Coronary artery (tissue), 2 donors: ENCODE results near the gene WDR72.
"Not testable (repeated sequence)": the region's sequence is repeated elsewhere in the genome, so short reads cannot be mapped to it uniquely, and the experiment has no call there.

Experiments used
- DNase-seq: peaks from one replicate; pipeline ENCODE4 v3.0.0-alpha.2; 2017; ENCODE audit warnings: low spot score
- H3K27ac ChIP-seq, 2 donors: fragments of 200-600 bp; sonication (generic); one replicate each; pipeline ENCODE4 v1.5.1; 2016 to 2019
- H3K4me3 ChIP-seq: fragments of 200-600 bp; sonication (generic); 2 replicates; pipeline ENCODE4 v1.5.1; 2016; ENCODE audit warnings: mild to moderate bottlenecking, moderate library complexity
- CTCF ChIP-seq: fragments of 200-600 bp; sonication (generic); IDR thresholded peaks from one replicate; pipeline ENCODE4 v1.5.1; 2019; ENCODE audit warnings: antibody characterized with exemption

The WDR72 gene

DNA sequence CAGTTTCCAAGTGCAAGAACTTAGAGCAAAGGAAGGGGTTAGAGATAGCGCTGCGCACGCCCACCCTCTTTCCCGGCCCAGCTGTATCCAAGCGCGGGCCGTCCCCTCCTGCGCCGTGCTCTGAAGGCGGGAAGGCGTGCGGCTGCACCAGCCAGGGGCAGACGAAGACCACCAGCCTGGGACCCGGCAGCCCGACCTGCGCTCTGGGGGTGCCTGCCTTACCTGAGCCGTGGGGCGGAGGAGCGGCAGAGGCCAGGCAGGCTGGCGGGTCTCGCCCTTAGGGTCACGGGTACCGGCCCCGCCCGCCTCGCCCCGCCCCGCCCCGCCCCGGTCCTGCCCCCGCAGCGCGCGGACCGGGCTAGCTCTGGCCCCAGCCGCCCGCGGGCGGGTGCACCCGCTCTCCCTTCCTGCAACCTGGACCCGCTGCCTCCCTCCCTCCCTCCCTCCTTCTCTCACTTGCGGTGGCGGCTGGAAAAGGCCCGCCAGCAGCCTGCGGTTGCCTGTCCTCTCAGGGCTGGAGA lies at the start of gene WDR72:
Gene WDR72, minus strand, starts transcription at position 253 of the 521 bp plus-strand sequence. CDS start 26,514 bp downstream, outside the sequence.
- no peak for DNase-seq
- peak within 1 kb of the TSS; percentile 60 for H3K4me3 ChIP-seq
- no peak within 1 kb of the TSS for H3K27ac ChIP-seq
- TF ChIP-seq CTCF = no peak

DNA sequence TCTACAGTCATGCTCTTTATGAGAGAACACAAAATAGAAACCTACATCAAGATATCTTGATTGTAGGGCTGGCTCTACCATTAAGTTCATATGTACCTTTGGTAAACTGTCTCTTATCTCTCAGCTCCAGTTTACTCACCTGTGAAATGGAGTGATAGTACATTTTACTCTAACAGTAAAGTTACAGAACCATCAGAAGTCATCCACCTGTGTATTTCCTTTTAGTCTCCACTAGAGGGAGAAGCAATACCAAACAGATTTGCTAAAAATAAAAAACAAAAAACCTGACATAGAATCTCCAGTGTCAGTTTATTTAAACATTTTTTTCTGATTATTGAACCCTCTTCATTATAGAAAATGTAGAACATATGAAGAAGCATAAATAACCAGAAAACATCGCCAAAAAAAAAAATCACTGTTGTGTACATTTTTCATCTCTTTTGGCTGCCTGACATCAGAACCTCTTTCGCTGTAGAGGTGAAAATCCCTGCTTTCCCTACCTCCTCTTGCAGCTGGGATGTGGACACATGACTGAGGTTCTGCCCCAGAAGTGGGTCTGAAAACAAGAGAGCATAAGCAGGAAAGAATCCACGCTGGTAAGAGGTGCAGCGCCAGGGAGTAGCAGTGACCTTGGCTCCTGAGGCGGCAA lies 48.7 kb upstream of the WDR72 start:
- DNase-seq = no peak
- peak; percentile 39 for TF ChIP-seq CTCF
- H3K4me3 ChIP-seq = peak overlapping the region; percentile 14

DNA sequence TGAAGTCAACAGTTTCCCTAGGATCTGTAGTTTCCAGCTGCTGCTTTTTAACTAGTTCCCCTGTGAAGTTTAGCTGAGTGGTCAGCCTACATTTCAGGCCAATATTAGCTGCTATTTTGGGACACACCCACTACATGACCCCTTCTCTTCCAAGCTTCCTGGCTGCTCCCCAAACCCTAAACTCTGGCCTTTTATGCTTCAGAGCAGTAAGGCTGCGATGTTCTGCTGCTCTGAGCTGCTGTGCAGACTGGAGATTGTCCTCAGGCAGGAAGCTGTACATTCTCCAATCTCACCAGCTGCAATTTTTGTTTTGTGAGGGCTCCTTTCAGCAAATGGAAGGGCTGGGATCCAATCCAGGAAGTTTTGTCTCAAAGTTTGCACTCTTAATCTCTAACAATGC lies 48.0 kb upstream of the WDR72 start:
- no peak overlapping the region for H3K27ac ChIP-seq
- no peak for DNase-seq
- TF ChIP-seq CTCF = no peak

More for the DNA sequence above, 48.7 kb upstream of the WDR72 start:
- H3K27ac ChIP-seq = no peak overlapping the region

GRCh38 chr15:53802672-53803071 lies 43.2 kb upstream of the WDR72 start:
- H3K4me3 ChIP-seq = no peak overlapping the region
- H3K27ac ChIP-seq = no peak overlapping the region
- TF ChIP-seq CTCF = no peak
- no peak for DNase-seq

More for the DNA sequence above, 48.0 kb upstream of the WDR72 start:
- H3K4me3 ChIP-seq = peak overlapping the region; percentile 14

DNA sequence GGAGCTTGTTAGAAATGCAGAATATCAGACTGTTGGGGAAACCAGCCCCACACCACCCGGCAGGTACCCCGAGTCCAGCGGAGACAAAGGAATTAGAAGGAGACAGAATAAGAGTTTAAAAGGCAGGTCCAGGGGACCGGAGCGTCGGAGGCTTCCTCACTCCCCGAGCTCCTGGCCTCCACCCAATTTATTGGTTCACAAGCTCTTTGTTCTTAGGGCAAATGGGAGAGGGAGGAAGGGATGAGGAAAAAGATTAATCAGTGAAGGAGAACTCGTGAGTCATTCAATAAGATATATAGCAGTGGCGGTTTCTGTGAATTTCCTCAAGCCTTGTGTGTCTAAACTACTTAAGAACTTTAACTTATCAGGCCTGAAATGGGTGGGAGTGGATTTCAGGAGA lies 32.1 kb upstream of the WDR72 start:
- Histone ChIP-seq H3K27ac (no peak overlapping the region), H3K4me3 (no peak overlapping the region)
- DNase-seq = no peak
- TF ChIP-seq CTCF = no peak

DNA sequence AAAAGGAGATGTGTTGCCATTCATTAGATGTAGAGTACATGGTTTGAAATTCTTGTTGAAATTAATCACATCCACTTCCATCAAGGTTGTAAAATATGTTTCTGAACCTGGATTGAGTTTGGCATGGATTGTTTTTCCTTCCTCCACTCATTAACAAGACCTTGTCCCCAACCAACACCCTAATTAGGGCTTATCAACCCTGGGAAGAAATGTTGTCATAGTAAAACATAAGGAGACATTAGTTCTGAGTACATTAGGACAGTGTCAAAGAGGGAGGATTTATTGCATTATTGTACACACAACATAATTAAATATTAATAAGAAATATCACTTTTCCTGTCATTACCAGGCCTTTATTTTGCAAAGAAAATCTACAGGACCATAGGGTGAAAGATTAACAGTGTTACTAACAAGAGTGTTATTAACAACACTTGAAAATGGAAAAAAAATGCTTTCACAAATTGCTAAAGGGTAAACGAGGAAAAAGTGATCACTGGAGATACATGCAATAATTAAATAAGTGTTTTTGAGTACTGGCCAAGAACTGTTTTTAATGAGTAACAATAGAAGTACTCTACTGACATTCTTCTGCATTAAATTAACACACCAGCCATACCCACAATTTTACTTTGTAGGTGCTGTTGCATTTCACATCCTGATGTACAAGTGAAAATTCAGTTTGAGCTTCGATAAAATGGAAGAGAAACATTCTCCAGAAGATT lies 30.4 kb upstream of the WDR72 start:
- Histone ChIP-seq H3K27ac (no peak overlapping the region), H3K4me3 (no peak overlapping the region)
- DNase-seq = no peak
- TF ChIP-seq CTCF = no peak

DNA sequence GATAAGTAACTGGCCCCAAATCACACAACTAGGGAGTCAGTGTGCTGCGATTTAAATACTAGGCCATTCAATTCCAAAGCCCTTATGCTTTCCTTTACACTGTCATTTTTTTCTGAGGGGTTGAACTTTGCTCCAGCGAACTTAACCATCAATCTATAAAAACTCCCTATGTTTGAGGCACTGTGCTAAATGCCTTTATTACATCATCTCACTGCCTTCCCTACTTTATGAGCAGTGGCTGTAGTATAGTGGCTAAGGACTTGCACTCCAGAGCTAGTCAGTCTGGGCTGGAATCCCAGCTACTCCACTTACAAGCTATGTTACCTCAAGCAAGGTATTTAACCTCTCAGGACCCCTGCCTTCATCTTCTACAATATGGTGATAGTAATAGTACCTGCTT lies 26.9 kb upstream of the WDR72 start:
- Histone ChIP-seq H3K27ac (no peak overlapping the region), H3K4me3 (no peak overlapping the region)
- TF ChIP-seq CTCF = no peak
- DNase-seq = no peak

DNA sequence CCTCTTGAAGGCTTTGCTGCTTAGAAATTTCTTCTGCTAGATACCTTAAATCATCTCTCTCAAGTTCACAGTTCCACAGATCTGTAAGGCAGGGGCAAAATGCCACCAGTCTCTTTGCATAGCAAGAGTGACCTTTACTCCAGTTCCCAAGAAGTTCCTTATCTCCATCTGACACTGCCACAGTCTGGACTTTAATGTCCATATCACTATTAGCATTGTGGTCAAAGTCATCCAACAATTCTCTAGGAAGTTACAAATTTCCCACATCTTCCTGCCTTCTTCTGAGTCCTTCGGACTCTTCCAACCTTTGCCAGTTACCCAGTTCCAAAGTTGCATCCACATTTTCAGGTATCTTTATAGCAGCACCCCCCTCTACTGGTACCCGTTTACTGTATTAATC lies 25.8 kb upstream of the WDR72 start:
- not testable (repeated sequence) for H3K27ac ChIP-seq, H3K4me3 ChIP-seq, DNase-seq
